HCT116 (cell line): ENCODE measurements around the gene MADCAM1. TPM values are rescaled to one million over a fixed set of nuclear protein-coding genes. Genes with fewer than 3 reads are reported as not detected.

Experiments
- ATAC-seq: fragments of 200-7000 bp; cut with Tn5 transposase; 2 replicates; pipeline ENCODE4 v1.9.1; 2020; ENCODE audit warnings: mild to moderate bottlenecking, moderate library complexity
- BruUV-seq: library from RNA; stranded (reverse); fragments of 400-500 nt; replicated peaks from 2 replicates; lab custom pipeline; 2021; lab: Mats Ljungman, UMichigan
- CTCF ChIA-PET: fragments of 300-600 bp; sonication (Branson Sonifier 250); formaldehyde crosslinking; loops from one replicate; lab custom pipeline; 2021; ENCODE audit warnings: antibody characterized with exemption; lab: Charles Lee
- POLR2A ChIA-PET: fragments of 300-600, 350-600 bp; sonication (Branson Sonifier 250); formaldehyde crosslinking; loops from one replicate; lab custom pipeline; 2021; ENCODE audit warnings: antibody characterized with exemption; lab: Charles Lee
- RAD21 ChIA-PET, 2 experiments: fragments of 300-600 bp; sonication (Branson Sonifier 250); formaldehyde crosslinking; loops; one replicate each; lab custom pipeline; 2023; ENCODE audit warnings: low total read pairs in 2 of 2; ENCODE audit not compliant: uncharacterized antibody in 2 of 2, unreplicated experiment in 2 of 2, low non-redundant PET in 1 of 2; lab: Charles Lee
- DNase-seq: peaks from one replicate; pipeline ENCODE4 v3.0.0-alpha.2; 2010; ENCODE audit warnings: low read depth, low spot score
- H2AFZ ChIP-seq: fragments of 200-600 bp; shearing (Covaris generic), sonication (generic); 2 replicates; pipeline ENCODE4 v1.6.1; 2017; ENCODE audit warnings: low read depth, mixed run types, mixed read lengths, antibody characterized with exemption, low read length; ENCODE audit not compliant: poor library complexity, severe bottlenecking
- H3K27ac ChIP-seq: 2 replicates; pipeline ENCODE4 v1.5.1; 2012; ENCODE audit warnings: low read depth, low read length
- H3K27me3 ChIP-seq: fragments of 200-600 bp; sonication (generic); 2 replicates; pipeline ENCODE4 v1.6.1; 2016; ENCODE audit warnings: mixed run types, low read length, mixed read lengths; ENCODE audit not compliant: insufficient read depth
- H3K36me3 ChIP-seq, 2 experiments: fragments of 200-500 bp in 1 of 2; fragments of 200-600 bp in 1 of 2; sonication (Bioruptor generic) in 1 of 2; sonication (generic) in 1 of 2; 2 replicates each; pipeline versions ENCODE4 v1.5.1 to v1.6.1; 2014 to 2016; ENCODE audit warnings: low read length in 2 of 2, inconsistent platforms in 1 of 2, mixed read lengths in 1 of 2, mixed run types in 1 of 2; ENCODE audit not compliant: insufficient read depth in 2 of 2, control insufficient read depth in 1 of 2
- H3K4me1 ChIP-seq, 2 experiments: fragments of 200-600 bp in 1 of 2; sonication (generic) in 1 of 2; 2 replicates each; pipeline versions ENCODE4 v1.5.1 to v1.6.1; 2012 to 2017; ENCODE audit warnings: low read length in 2 of 2, inconsistent platforms in 1 of 2, mild to moderate bottlenecking in 1 of 2, mixed read lengths in 1 of 2, mixed run types in 1 of 2, moderate library complexity in 1 of 2; ENCODE audit not compliant: insufficient read depth in 2 of 2, control insufficient read depth in 1 of 2
- H3K4me2 ChIP-seq: fragments of 200-600 bp; sonication (generic); 2 replicates; pipeline ENCODE4 v1.6.1; 2017; ENCODE audit warnings: mixed run types, low read length, mixed read lengths
- H3K4me3 ChIP-seq, 2 experiments: fragments of 200-600 bp in 1 of 2; sonication (generic) in 1 of 2; replicated peaks in 1 of 2; 2 replicates each; pipeline ENCODE4 v1.5.1; 2011 to 2016; ENCODE audit warnings: low read length in 2 of 2, control low read depth in 1 of 2, low read depth in 1 of 2, mild to moderate bottlenecking in 1 of 2, mixed read lengths in 1 of 2, mixed run types in 1 of 2
- H3K79me2 ChIP-seq: fragments of 200-600 bp; sonication (generic); 2 replicates; pipeline ENCODE4 v1.6.1; 2017; ENCODE audit warnings: mild to moderate bottlenecking, mixed run types, low read length, moderate library complexity, mixed read lengths; ENCODE audit not compliant: insufficient read depth
- H3K9ac ChIP-seq: fragments of 200-600 bp; sonication (generic); 2 replicates; pipeline ENCODE4 v1.6.1; 2016; ENCODE audit warnings: low read length, mixed read lengths
- H3K9me2 ChIP-seq: fragments of 200-600 bp; sonication (generic), shearing (Covaris generic); 2 replicates; pipeline ENCODE4 v1.6.1; 2017; ENCODE audit warnings: mixed run types, mild to moderate bottlenecking, moderate library complexity; ENCODE audit not compliant: insufficient read depth
- H3K9me3 ChIP-seq, 2 experiments: fragments of 200-500 bp in 1 of 2; fragments of 200-600 bp in 1 of 2; sonication (Bioruptor generic) in 1 of 2; sonication (generic) in 1 of 2; 2 replicates each; pipeline ENCODE4 v1.6.1; 2014 to 2017; ENCODE audit warnings: low read length in 2 of 2, mixed read lengths in 2 of 2, inconsistent platforms in 1 of 2, low read depth in 1 of 2, mild to moderate bottlenecking in 1 of 2, mixed run types in 1 of 2, moderate library complexity in 1 of 2; ENCODE audit not compliant: control insufficient read depth in 1 of 2, insufficient read depth in 1 of 2
- H4K20me1 ChIP-seq: fragments of 200-600 bp; sonication (generic), shearing (Covaris generic); 2 replicates; pipeline ENCODE4 v1.6.1; 2017; ENCODE audit warnings: mixed run types, mild to moderate bottlenecking, moderate library complexity; ENCODE audit not compliant: insufficient read depth
- CEBPB ChIP-seq: IDR thresholded peaks from 2 replicates; pipeline ENCODE4 v1.6.1; 2012; ENCODE audit warnings: low read depth
- MAX ChIP-seq: IDR thresholded peaks from 2 replicates; pipeline ENCODE4 v1.6.1; 2012
- RAD21 ChIP-seq: IDR thresholded peaks from 2 replicates; pipeline ENCODE4 v1.6.1; 2012; ENCODE audit warnings: low read depth, mild to moderate bottlenecking
- TCF7L2 ChIP-seq: IDR thresholded peaks from 2 replicates; pipeline ENCODE4 v1.7.0; 2011; ENCODE audit warnings: borderline replicate concordance, inconsistent platforms; ENCODE audit not compliant: insufficient read depth, insufficient read length; ENCODE audit errors: extremely low read depth
- intact Hi-C: fragments of 100-400 bp; cut with micrococcal nuclease; formaldehyde crosslinking; loops from 2 replicates; pipeline ENCODE4 v1.10.0; 2022
- total RNA-seq: library from RNA; stranded (reverse); gene quantifications from one replicate; pipeline ENCODE4 v1.2.1, GENCODE V29; 2021; ENCODE audit not compliant: unreplicated experiment

The MADCAM1 gene
- total RNA-seq, 1 experiment from 2014 or later, result 0.57 TPM

- no peak for TF ChIP-seq TCF7L2
These were observed 42.5 kb downstream of the MADCAM1 start (continued) for GRCh38 chr19:538641-539428.

- ChIA-PET CTCF (no interaction called here), POLR2A (no interaction called here), RAD21 (no interaction called here)
- no TSS peak for BruUV-seq
- Histone ChIP-seq H3K9me2 (no peaks in the 10 kb centered on the region), H3K4me1 (peaks cover 5 to 9% of the 10 kb centered on the region in 2 experiments), H3K36me3 (peaks cover 26 to 27% of the 10 kb centered on the region in 2 experiments; a peak in 3 of 4 replicates), H3K27me3 (no peaks in the 10 kb centered on the region), H3K27ac (no peak overlapping the region), H3K9me3 (no peaks in the 10 kb centered on the region), H3K4me3 (no peak overlapping the region), H3K79me2 (peaks cover 26% of the 10 kb centered on the region), H4K20me1 (no peaks in the 10 kb centered on the region), H2AFZ (no peak overlapping the region), H3K9ac (no peak overlapping the region), H3K4me2 (no peak overlapping the region)
- ATAC-seq, result no peak
- DNase-seq, result no peak
- intact Hi-C loops, result no loop called here
- TF ChIP-seq CEBPB (no peak), RAD21 (no peak), MAX (no peak)
These were observed 43.2 kb downstream of the MADCAM1 start for GRCh38 chr19:539429-540030.
